ENCODE results near the gene TSHZ2.

Gene TSHZ2

DNA sequence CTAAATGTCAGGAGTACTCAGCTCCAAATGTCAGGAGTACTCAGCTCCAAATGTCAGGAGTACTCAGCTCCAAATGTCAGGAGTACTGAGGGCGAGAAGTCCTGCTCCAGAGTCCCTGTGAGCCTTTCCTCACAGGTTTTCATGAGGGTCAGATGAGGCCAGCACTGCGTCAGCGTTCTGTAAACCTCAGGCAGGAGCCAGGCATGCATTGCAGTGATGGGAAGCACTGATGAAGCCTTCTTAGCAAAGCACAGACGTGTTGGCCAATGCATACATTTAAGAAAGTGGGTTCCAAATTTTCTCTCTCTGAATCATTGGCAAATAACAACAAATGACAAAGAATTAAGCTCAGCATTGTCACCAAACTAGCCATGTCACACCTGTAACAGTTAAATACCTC is 366.6 kb downstream of the TSHZ2 start:
- no peak overlapping the region for H3K27ac ChIP-seq
- TF ChIP-seq, protein P1, sequence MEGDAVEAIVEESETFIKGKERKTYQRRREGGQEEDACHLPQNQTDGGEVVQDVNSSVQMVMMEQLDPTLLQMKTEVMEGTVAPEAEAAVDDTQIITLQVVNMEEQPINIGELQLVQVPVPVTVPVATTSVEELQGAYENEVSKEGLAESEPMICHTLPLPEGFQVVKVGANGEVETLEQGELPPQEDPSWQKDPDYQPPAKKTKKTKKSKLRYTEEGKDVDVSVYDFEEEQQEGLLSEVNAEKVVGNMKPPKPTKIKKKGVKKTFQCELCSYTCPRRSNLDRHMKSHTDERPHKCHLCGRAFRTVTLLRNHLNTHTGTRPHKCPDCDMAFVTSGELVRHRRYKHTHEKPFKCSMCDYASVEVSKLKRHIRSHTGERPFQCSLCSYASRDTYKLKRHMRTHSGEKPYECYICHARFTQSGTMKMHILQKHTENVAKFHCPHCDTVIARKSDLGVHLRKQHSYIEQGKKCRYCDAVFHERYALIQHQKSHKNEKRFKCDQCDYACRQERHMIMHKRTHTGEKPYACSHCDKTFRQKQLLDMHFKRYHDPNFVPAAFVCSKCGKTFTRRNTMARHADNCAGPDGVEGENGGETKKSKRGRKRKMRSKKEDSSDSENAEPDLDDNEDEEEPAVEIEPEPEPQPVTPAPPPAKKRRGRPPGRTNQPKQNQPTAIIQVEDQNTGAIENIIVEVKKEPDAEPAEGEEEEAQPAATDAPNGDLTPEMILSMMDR (conservative IDR thresholded peaks at IDR 0.05): no peak
- TF ChIP-seq ZFX (IDR thresholded peaks at IDR 0.05): no peak

DNA sequence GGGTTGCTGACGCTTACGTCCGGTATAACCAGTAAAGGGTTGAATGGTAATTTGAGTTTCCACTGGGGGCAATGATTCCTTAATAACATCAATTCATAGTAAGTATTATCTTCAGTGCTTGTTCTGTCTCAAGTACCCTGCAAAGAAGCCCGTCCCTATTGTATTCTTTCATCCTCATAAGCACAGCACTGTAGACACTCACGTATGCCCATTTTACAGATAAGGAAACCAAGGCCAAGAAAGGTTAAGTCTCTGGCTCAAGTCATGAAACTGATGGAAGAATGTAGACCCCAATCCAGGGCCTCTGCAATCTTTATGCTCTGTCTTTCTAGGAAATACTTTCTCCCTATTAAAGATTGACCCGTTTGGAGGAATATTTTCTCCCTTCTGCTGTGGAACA is 370.3 kb downstream of the TSHZ2 start:
- TF ChIP-seq, protein P1 (conservative IDR thresholded peaks at IDR 0.05): no peak
- TF ChIP-seq ZFX (IDR thresholded peaks at IDR 0.05): no peak
- no peak overlapping the region for H3K27ac ChIP-seq

DNA sequence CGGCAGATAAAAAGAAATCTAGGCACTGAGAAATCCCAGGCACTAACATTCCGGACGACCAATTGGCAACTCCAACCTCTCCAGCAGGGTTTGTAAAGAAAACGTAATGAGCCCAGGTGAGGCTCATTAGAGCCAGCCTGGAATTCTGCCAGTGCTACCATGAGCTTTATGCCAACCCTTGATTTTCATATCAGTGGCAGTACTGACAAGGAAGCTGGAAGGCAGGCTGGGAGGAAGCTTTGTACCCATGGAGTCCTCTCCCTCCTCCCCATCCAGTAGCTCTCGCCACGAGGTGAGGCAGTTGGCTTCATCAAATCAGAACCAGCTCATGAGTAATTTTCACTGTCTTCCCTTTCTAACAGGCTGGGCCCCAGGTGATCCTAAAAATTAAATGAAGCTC is 371.3 kb downstream of the TSHZ2 start:
- TF ChIP-seq, protein P1 (conservative IDR thresholded peaks at IDR 0.05): no peak
- TF ChIP-seq ZFX (IDR thresholded peaks at IDR 0.05): no peak

DNA sequence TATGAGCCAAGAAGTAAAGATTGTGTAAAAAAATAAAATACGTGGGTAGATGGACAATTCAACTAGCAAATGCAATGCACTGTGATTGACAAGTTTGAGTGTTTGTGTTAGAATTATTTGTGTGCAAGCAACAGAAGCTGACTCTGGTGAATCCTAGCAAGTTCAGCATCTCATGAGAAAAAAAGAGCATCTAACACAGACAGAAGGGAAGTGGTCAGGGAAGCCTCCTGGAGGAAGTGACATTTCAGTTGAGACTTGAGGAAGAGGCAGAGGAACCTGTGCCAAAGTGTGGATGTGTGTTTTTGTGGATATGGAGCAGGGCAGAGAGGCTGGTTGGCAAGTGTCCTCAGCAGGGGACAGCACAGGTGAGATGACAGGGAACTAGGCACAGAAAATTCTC is 372.7 kb downstream of the TSHZ2 start:
- H3K27ac ChIP-seq: no peak overlapping the region
- TF ChIP-seq, protein P1 (conservative IDR thresholded peaks at IDR 0.05): no peak
- TF ChIP-seq ZFX (IDR thresholded peaks at IDR 0.05): no peak

More for the DNA sequence above, 371.3 kb downstream of the TSHZ2 start:
- H3K27ac ChIP-seq: no peak overlapping the region

DNA sequence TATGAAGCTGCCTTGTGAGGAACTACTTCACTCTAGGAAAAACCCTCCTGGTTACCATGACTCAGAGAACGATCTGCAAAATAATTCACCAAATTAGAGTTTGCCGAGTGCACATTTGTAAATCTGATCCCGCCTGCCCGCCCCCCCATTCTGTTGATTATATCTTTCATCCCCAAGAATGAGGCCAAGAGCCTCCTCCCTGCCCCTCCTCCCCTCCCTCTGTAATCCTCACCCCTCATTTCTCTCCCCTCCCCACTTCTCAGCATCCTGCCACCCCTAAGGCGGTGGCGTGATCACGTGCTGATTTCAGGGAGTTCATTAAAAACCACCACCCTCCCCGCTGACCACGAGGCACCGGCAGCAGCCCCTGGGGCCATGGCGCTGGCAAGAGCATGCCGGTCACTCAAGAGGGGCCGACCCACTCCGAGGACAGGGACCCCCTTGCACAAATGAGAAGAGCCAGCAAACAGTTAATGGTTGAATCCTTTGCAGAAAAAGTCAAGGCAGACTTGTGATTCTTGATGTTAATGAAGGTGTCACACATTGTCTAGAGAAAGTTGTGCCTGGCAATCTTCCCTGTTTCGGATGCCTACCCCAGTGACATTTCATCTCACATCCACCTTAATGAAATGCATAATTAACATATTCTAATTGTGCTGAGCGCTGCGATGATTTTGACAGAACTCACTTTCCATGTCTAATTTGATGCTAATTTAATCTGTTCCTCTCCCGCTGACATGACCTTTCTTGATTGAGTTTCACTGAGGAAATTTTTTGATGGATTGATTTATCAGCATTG is 373.6 kb downstream of the TSHZ2 start:
- no peak for TF ChIP-seq ZFX (IDR thresholded peaks at IDR 0.05)
- TF ChIP-seq, protein P1 (conservative IDR thresholded peaks at IDR 0.05): no peak
- no peak overlapping the region for H3K27ac ChIP-seq

DNA sequence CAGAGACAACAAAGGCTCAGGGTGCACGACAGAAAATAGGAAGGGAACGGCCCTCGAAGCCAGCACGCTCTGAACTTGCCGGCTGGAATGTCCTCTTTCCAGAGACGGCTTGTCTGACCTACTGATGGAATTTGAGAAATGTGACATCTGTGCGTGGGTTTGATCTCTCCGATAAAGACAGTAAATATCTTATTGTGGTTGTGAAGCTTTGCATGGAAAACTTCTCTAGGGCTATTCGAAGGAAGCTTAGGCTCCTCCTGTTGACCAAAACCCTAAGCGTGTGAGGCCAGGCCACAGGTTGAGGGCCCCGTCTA is 374.1 kb downstream of the TSHZ2 start:
- no peak for TF ChIP-seq ZFX (IDR thresholded peaks at IDR 0.05)
- TF ChIP-seq, protein P1 (conservative IDR thresholded peaks at IDR 0.05): no peak
- H3K27ac ChIP-seq: no peak overlapping the region

DNA sequence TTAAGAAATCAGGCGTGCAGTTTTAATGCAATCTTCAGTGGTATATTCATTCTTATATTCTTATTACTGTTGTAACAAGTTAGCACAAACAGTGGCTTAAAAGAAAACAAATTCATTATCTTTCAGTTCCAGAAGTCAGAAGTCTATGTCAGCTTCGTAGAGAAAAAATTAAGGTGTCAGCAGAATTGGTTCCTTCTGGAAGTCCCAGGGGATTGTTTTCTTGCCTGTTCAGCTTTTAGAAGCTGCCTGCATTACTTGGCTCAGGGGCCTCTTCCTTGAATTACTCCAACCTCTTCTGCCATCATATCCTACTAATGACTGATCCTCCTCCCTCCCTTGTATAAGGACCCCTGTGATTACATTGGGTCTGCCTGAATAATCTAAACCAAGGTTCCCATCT is 377.6 kb downstream of the TSHZ2 start:
- TF ChIP-seq, protein P1 (conservative IDR thresholded peaks at IDR 0.05): no peak
- TF ChIP-seq ZFX (IDR thresholded peaks at IDR 0.05): no peak
- no peak overlapping the region for H3K27ac ChIP-seq

Data from C4-2B (cell line).